NCI-H69 (cell line): ENCODE results near the gene PELI1.

Source experiments
- DNase-seq: peaks from one replicate; lab custom pipeline; 2025; lab: John Stamatoyannopoulos, UW

PELI1 gene

GRCh38 chr2:64153811-64154210, 9.6 kb upstream of the PELI1 start:
- DNase-seq, result no peak

GRCh38 chr2:64151476-64151875, 7.3 kb upstream of the PELI1 start:
- DNase-seq, result no peak

GRCh38 chr2:64145714-64146113, 1.5 kb upstream of the PELI1 start:
- DNase-seq, result no peak

GRCh38 chr2:64145119-64145518, 899 bp upstream of the PELI1 start:
- DNase-seq, result no peak

- peak; percentile 75 for DNase-seq
Measured at GRCh38 chr2:64143169-64144056, 807 bp downstream of the PELI1 start.

GRCh38 chr2:64142741-64143168, 1.5 kb downstream of the PELI1 start:
- DNase-seq, result no peak

GRCh38 chr2:64141674-64142405, 2.4 kb downstream of the PELI1 start:
- peak; percentile 3 for DNase-seq

- DNase-seq, result no peak
Measured at GRCh38 chr2:64140665-64141200, 3.5 kb downstream of the PELI1 start.

- DNase-seq, result no peak
Measured at GRCh38 chr2:64139956-64140355, 4.3 kb downstream of the PELI1 start.

GRCh38 chr2:64137996-64138395, 6.2 kb downstream of the PELI1 start:
- no peak for DNase-seq

GRCh38 chr2:64137567-64137966, 6.7 kb downstream of the PELI1 start:
- DNase-seq, result no peak

- no peak for DNase-seq
Measured at GRCh38 chr2:64135421-64135820, 8.8 kb downstream of the PELI1 start.

- no peak for DNase-seq
Measured at GRCh38 chr2:64134813-64135212, 9.4 kb downstream of the PELI1 start.

- DNase-seq, result no peak
Measured at GRCh38 chr2:64133828-64134227, 10.4 kb downstream of the PELI1 start.

GRCh38 chr2:64133354-64133753, 10.9 kb downstream of the PELI1 start:
- DNase-seq, result no peak

- no peak for DNase-seq
Measured at GRCh38 chr2:64130333-64130732, 13.9 kb downstream of the PELI1 start.

- no peak for DNase-seq
Measured at GRCh38 chr2:64128943-64129391, 15.3 kb downstream of the PELI1 start.

- no peak for DNase-seq
Measured at GRCh38 chr2:64128406-64128805, 15.8 kb downstream of the PELI1 start.

- no peak for DNase-seq
Measured at GRCh38 chr2:64127119-64127518, 17.1 kb downstream of the PELI1 start.

GRCh38 chr2:64126601-64127000, 17.6 kb downstream of the PELI1 start:
- DNase-seq, result no peak

GRCh38 chr2:64124571-64124970, 19.6 kb downstream of the PELI1 start:
- DNase-seq, result no peak

GRCh38 chr2:64124168-64124567, 20.1 kb downstream of the PELI1 start:
- no peak for DNase-seq

GRCh38 chr2:64123740-64124139, 20.5 kb downstream of the PELI1 start:
- DNase-seq, result no peak
